Naive thymus-derived CD8-positive, alpha-beta T cell (primary cell): Measurements from ENCODE around the gene SYNE2. TPM values are rescaled to one million over a fixed set of nuclear protein-coding genes. Genes with fewer than 3 reads are reported as not detected.

Source experiments
- ATAC-seq, 2 donors: fragments of 150-1000 bp; cut with Tn5 transposase in 1 of 2; sonication (Bioruptor Pico), chemical (Tn5 transposase) in 1 of 2; 1 replicate in 1 of 2; 2 replicates in 1 of 2; pipeline ENCODE4 v1.10.0; 2021; ENCODE audit warnings: mild to moderate bottlenecking in 2 of 2, moderate library complexity in 2 of 2
- POLR2A ChIA-PET: fragments of 350-600 bp; sonication (Branson Sonifier 250); formaldehyde crosslinking; loops from one replicate; lab custom pipeline; 2021; ENCODE audit warnings: antibody characterized with exemption; lab: Charles Lee
- DNase-seq, 10 donors: peaks; one replicate each; pipeline versions ENCODE4 v3.0.0 to v3.0.0-alpha.2; 2020 to 2022
- H3K27ac Mint-ChIP-seq, 10 donors: one replicate each; pipeline ENCODE4 v1.8.0; 2020 to 2022; ENCODE audit warnings: mild to moderate bottlenecking in 10 of 10, mixed read lengths in 10 of 10, moderate library complexity in 4 of 10, inconsistent platforms in 1 of 10
- H3K27me3 Mint-ChIP-seq, 5 donors: one replicate each; pipeline ENCODE4 v1.8.0; 2021 to 2022; ENCODE audit warnings: mixed read lengths in 5 of 5
- H3K36me3 Mint-ChIP-seq, 3 donors: one replicate each; pipeline ENCODE4 v1.8.0; 2020 to 2022; ENCODE audit warnings: mixed read lengths in 3 of 3, mild to moderate bottlenecking in 2 of 3, inconsistent platforms in 1 of 3
- H3K4me1 Mint-ChIP-seq, 4 donors: one replicate each; pipeline ENCODE4 v1.8.0; 2021 to 2022; ENCODE audit warnings: mixed read lengths in 4 of 4
- H3K4me3 Mint-ChIP-seq, 10 donors: one replicate each; pipeline ENCODE4 v1.8.0; 2020 to 2022; ENCODE audit warnings: mild to moderate bottlenecking in 10 of 10, mixed read lengths in 10 of 10, moderate library complexity in 6 of 10, inconsistent platforms in 1 of 10
- H3K9me3 Mint-ChIP-seq, 9 donors: one replicate each; pipeline ENCODE4 v1.8.0; 2020 to 2022; ENCODE audit warnings: mixed read lengths in 9 of 9, mild to moderate bottlenecking in 3 of 9, inconsistent platforms in 1 of 9, moderate library complexity in 1 of 9
- microRNA-seq: library from miRNA; unstranded; fragments of <30 nt; microRNA quantifications from one replicate; pipeline ENCODE4 v1.2.0, GENCODE V29; 2022; ENCODE audit warnings: borderline microRNAs expressed
- polyA plus RNA-seq, 3 donors: library from polyadenylated mRNA; unstranded; fragments of 300-500 nt; fragmentation: Illumina TruSeq; gene quantifications; one replicate each; pipeline ENCODE4 v1.2.3, GENCODE V29; 2021
- total RNA-seq, 8 experiments: library from RNA in 2 of 8; stranded (reverse) in 2 of 8; gene quantifications; one replicate each; pipeline ENCODE4 v1.2.3 and lab custom pipeline; 2021 to 2026

Gene SYNE2
- total and polyA plus RNA-seq, 5 experiments from 2014 or later = 15.7 to 116 (median 25.9) TPM

DNA sequence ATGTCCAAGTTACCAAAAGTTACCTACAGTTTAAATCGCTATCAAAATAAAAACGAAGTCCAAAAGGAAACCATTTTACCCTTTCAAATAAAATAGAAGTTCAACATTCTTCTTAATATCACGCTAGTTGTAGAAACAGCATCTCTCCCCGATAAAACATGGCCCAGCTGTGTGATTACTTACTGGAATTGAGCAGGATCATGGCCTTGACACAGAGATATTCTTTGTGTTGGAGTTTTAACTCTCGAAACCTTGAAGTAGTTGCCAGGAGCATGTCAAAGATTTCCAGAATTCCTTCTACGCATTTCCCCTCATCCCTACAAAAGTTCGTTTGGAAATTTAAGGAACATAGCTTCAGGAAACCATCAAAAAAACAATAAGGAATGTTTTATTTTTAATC is 396.6 kb downstream of the SYNE2 start:
- no peak for DNase-seq
- no peak overlapping the region for H3K27ac Mint-ChIP-seq
- H3K36me3 Mint-ChIP-seq = peaks cover 0 to 1% (median 0%) of the 10 kb centered on the region in 3 donors
- H3K27me3 Mint-ChIP-seq = peaks cover 0 to 14% (median 6%) of the 10 kb centered on the region in 5 donors
- H3K9me3 Mint-ChIP-seq = no peaks in the 10 kb centered on the region
- no peak for ATAC-seq
- POLR2A ChIA-PET = no interaction called here
- no peak overlapping the region for H3K4me3 Mint-ChIP-seq
- peaks cover 0 to 2% (median 0%) of the 10 kb centered on the region in 4 donors for H3K4me1 Mint-ChIP-seq

DNA sequence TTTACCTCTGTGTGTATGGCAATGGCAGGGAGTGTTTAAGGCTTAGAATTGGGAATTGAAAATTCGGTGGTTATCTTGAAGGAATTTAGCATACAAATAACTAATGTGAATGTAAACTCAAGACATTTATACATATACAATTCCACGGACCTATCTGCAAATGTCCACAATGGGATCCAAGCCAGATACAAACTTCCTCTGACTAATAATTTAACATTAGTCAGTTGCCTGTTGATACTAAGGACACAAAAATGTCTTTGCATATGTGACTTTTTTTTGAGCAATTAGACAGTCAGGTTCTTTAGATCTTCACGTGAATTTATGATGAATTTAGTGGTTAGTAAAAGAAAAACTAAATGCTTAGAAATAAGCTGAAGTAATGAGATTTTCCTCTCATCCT is 400.9 kb downstream of the SYNE2 start:
- POLR2A ChIA-PET = no interaction called here
- no peak overlapping the region for H3K27ac Mint-ChIP-seq
- H3K27me3 Mint-ChIP-seq = peaks cover 0 to 4% (median 0%) of the 10 kb centered on the region in 5 donors
- no peak overlapping the region for H3K4me3 Mint-ChIP-seq
- H3K36me3 Mint-ChIP-seq = no peaks in the 10 kb centered on the region
- DNase-seq (no peak), ATAC-seq (no peak)
- no peaks in the 10 kb centered on the region for H3K9me3 Mint-ChIP-seq
- no peaks in the 10 kb centered on the region for H3K4me1 Mint-ChIP-seq

DNA sequence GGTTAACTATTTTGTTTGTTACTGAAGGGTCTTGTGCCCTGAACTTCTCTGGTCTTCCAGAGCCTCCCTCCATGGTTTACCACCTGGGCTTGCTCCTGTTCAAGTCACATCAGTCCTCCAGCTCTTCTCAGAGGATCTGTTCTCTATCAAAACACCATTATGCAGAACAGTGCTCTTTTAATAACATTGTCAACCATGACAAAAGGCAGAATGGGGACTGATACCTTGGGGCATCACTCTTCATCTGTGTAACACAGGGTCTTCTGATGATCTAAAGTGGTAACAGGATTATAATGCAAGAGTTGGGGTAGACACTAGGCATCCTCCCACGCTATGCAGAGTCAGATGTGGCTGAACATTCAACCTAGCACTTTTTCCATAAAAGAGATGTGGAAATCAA is 403.0 kb downstream of the SYNE2 start:
- DNase-seq (no peak), ATAC-seq (no peak)
- no peaks in the 10 kb centered on the region for H3K36me3 Mint-ChIP-seq
- H3K27ac Mint-ChIP-seq = no peak overlapping the region
- POLR2A ChIA-PET = no interaction called here
- no peaks in the 10 kb centered on the region for H3K9me3 Mint-ChIP-seq
- H3K4me3 Mint-ChIP-seq = no peak overlapping the region
- no peaks in the 10 kb centered on the region for H3K4me1 Mint-ChIP-seq
- H3K27me3 Mint-ChIP-seq = no peaks in the 10 kb centered on the region

DNA sequence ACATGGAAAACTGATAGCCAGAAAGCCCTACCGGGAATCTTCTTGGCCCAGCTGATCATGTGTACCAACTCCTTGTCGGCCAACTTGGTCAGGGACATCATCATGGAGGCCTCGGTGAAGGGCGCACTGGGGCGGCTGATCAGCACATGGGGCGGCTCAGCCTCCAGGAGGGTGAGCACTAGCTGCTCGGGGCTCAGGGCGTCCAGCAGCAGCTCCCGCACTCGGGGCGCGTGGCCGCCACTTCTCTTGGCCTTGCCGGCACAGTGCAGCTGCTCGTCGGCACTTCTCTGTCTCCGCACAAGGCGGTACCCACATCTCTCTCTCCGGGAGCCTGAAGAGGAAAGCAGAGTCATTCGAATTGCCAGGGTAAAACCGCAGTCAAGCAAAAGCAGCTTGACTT is 407.6 kb downstream of the SYNE2 start:
- Mint-ChIP-seq H3K27me3 (no peaks in the 10 kb centered on the region), H3K9me3 (no peaks in the 10 kb centered on the region), H3K36me3 (no peaks in the 10 kb centered on the region), H3K27ac (no peak overlapping the region), H3K4me1 (peaks cover 0 to under 1% (median 0%) of the 10 kb centered on the region in 4 donors), H3K4me3 (no peak overlapping the region)
- ATAC-seq = no peak
- POLR2A ChIA-PET = no interaction called here
- no peak for DNase-seq

DNA sequence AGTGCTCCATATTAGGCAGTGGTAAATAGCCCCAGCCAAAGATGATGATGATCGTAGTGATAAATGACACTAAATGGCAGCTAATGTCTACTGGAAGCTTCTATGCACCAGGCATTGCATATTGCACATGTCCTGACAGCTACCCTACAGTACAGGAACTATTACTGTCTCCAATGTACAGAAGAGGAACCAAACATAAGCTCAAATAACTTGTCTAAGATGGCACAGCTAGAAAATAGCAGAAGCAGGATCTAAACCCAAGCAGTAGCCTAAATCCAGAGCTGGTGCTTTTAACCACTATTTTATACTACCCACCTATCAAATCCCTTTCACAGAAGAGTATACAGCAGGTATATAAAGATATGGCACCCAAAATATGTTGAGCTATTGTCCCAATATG is 412.4 kb downstream of the SYNE2 start:
- H3K27ac Mint-ChIP-seq = peak overlapping the region in 1 of 10 donors; percentile 11
- no peak overlapping the region for H3K4me3 Mint-ChIP-seq
- DNase-seq (no peak), ATAC-seq (no peak)
- POLR2A ChIA-PET = no interaction called here
- H3K27me3 Mint-ChIP-seq = no peaks in the 10 kb centered on the region
- H3K36me3 Mint-ChIP-seq = no peaks in the 10 kb centered on the region
- no peaks in the 10 kb centered on the region for H3K9me3 Mint-ChIP-seq
- H3K4me1 Mint-ChIP-seq = peaks cover 2 to 17% (median 11%) of the 10 kb centered on the region in 4 donors

DNA sequence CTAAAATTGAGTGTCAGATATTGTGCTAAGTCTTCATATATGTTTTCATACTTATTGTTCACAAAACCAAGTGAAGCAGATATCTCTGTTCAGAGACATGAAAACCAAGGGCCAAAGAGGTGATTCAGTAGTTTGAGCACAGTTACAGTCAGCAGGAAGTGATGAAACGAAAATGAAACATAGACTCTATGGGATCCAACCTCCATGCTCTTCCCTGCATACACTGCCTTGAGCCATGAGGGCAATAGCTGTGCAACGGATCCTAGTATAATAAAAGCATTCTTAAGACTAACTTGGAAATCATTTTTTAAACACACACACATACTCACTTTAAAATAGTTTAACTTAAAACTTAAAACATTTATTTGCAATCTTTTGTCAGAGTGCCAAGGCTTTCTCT is 413.4 kb downstream of the SYNE2 start:
- ATAC-seq (no peak), DNase-seq (no peak)
- Mint-ChIP-seq H3K27me3 (no peaks in the 10 kb centered on the region), H3K4me3 (no peak overlapping the region), H3K9me3 (no peaks in the 10 kb centered on the region), H3K36me3 (no peaks in the 10 kb centered on the region), H3K27ac (peak overlapping the region in 2 of 10 donors; percentile 1 to 8), H3K4me1 (peaks cover 2 to 17% (median 11%) of the 10 kb centered on the region in 4 donors)
- POLR2A ChIA-PET = no interaction called here

DNA sequence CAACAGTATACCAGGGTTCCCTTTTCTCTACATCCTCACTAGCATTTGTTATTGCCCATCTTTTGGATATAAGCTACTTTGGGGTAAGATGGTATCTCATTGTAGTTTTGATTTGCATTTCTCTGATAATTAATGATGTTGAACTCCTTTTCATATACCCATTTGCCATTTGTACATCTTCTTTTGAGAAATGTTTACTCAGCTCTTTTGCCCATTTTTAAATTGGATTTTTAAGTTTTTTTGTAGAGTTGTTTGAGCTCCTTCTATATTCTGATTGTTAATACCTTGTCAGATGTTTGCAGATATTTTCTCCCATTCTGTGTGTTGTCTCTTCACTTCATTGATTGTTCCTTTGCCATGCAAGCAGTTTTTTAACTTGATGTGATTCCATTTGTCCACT is 419.2 kb downstream of the SYNE2 start:
- Mint-ChIP-seq H3K27me3 (peaks cover 0 to 10% (median 2%) of the 10 kb centered on the region in 5 donors), H3K36me3 (no peaks in the 10 kb centered on the region), H3K4me1 (peaks cover 2 to 8% (median 3%) of the 10 kb centered on the region in 4 donors), H3K9me3 (peaks cover 0 to 13% (median 0%) of the 10 kb centered on the region in 9 donors), H3K27ac (no peak overlapping the region), H3K4me3 (no peak overlapping the region)
- ATAC-seq = no peak
- POLR2A ChIA-PET = no interaction called here
- DNase-seq = no peak

Small RNA genes within 50 kb of the gene (microRNA-seq; reads per million reads assigned to microRNA genes)
- not detected for gene MIR548H1

Other genes starting within 250 kb of the SYNE2 start
- gene WDR89, start 211.1 kb upstream of the SYNE2 start, total RNA-seq = 10 to 100 TPM; 40.6 to 41.4 TPM
- 10 to 100 TPM; 18.7 to 21.6 (median 20.5) TPM for gene WDR89, start 211.1 kb upstream of the SYNE2 start, polyA plus RNA-seq
- 10 to 100 TPM; 16.4 to 16.6 TPM for gene SGPP1, start 124.9 kb upstream of the SYNE2 start, total RNA-seq
- 10 to 100 TPM in 2 of 3 donors, 1 to 10 TPM in 1; 9.2 to 14.5 (median 11.3) TPM for gene SGPP1, start 124.9 kb upstream of the SYNE2 start, polyA plus RNA-seq